Hepatocyte (in vitro differentiated cells): Measurements from ENCODE around the gene CLEC16A. TPM values are rescaled to one million over a fixed set of nuclear protein-coding genes. Genes with fewer than 3 reads are reported as not detected.

Source experiments
- DNase-seq: peaks from one replicate; pipeline ENCODE4 v3.0.0-alpha.2; 2016; ENCODE audit warnings: low spot score
- H2AFZ ChIP-seq: fragments of 200-600 bp; sonication (generic); 2 replicates; pipeline ENCODE4 v1.6.0; 2016; ENCODE audit warnings: antibody characterized with exemption, mild to moderate bottlenecking
- H3K27ac ChIP-seq: fragments of 200-600 bp; sonication (generic); 2 replicates; pipeline ENCODE4 v1.5.1; 2016; ENCODE audit warnings: mild to moderate bottlenecking
- H3K27me3 ChIP-seq: fragments of 200-600 bp; sonication (generic); 2 replicates; pipeline ENCODE4 v1.6.1; 2016
- H3K36me3 ChIP-seq: fragments of 200-600 bp; sonication (generic); replicated peaks from 2 replicates; pipeline ENCODE4 v1.5.1; 2016; ENCODE audit warnings: low read depth; ENCODE audit not compliant: insufficient read depth
- H3K4me1 ChIP-seq: fragments of 200-600 bp; sonication (generic); 2 replicates; pipeline ENCODE4 v1.5.1; 2016; ENCODE audit warnings: mild to moderate bottlenecking, moderate library complexity; ENCODE audit not compliant: insufficient read depth
- H3K4me2 ChIP-seq: fragments of 200-600 bp; sonication (generic); 2 replicates; pipeline ENCODE4 v1.6.0; 2016
- H3K4me3 ChIP-seq: fragments of 200-600 bp; sonication (generic); 2 replicates; pipeline ENCODE4 v1.5.1; 2016; ENCODE audit warnings: mild to moderate bottlenecking
- H3K79me2 ChIP-seq: fragments of 200-600 bp; sonication (generic); 2 replicates; pipeline ENCODE4 v1.6.0; 2017; ENCODE audit warnings: mild to moderate bottlenecking
- H3K9me2 ChIP-seq: fragments of 200-600 bp; sonication (generic); replicated peaks from 2 replicates; pipeline ENCODE4 v1.6.0; 2017; ENCODE audit warnings: mild to moderate bottlenecking; ENCODE audit not compliant: insufficient read depth
- H3K9me3 ChIP-seq: fragments of 200-600 bp; sonication (generic); 2 replicates; pipeline ENCODE4 v1.5.1; 2016; ENCODE audit warnings: low read depth, mild to moderate bottlenecking
- H4K20me1 ChIP-seq: fragments of 200-600 bp; sonication (generic); 2 replicates; pipeline ENCODE4 v1.6.0; 2016; ENCODE audit warnings: mild to moderate bottlenecking; ENCODE audit not compliant: insufficient read depth, poor library complexity, severe bottlenecking
- EZH2 ChIP-seq: fragments of 200-600 bp; sonication (generic); IDR thresholded peaks from 2 replicates; pipeline ENCODE4 v1.6.1; 2016; ENCODE audit warnings: antibody characterized with exemption, mild to moderate bottlenecking, borderline replicate concordance
- EZH2phosphoT487 ChIP-seq: fragments of 200-600 bp; sonication (generic); IDR thresholded peaks from one replicate; pipeline ENCODE4 v1.6.1; 2018; ENCODE audit warnings: antibody characterized with exemption, mild to moderate bottlenecking, low read depth, moderate library complexity; ENCODE audit not compliant: unreplicated experiment, severe bottlenecking
- WGBS: methylation state at CpG from one replicate; pipeline ENCODE4 v1.1.6; 2016; ENCODE audit warnings: low lambda C conversion rate; ENCODE audit errors: missing lambda C conversion rate; 5-methylcytosine and 5-hydroxymethylcytosine counted together
- polyA plus RNA-seq: library from polyadenylated mRNA; unstranded; fragments of >200 nt; fragmentation: Nextera tagmentation; extraction: Ambion mirVana; gene quantifications from 2 replicates; pipeline ENCODE4 v1.2.1, GENCODE V29; 2016
- total RNA-seq: library from RNA; depleted of rRNA; stranded (reverse); fragments of >200 nt; gene quantifications from 2 replicates; pipeline ENCODE4 v1.2.3, GENCODE V29; 2014
- TF ChIP-seq, protein P1 (sequence below): fragments of 200-600 bp; sonication (generic); IDR thresholded peaks from 2 replicates; pipeline ENCODE4 v1.5.1; 2016; ENCODE audit warnings: antibody characterized with exemption, mild to moderate bottlenecking; ENCODE audit not compliant: poor library complexity

CLEC16A gene
- total and polyA plus RNA-seq, 2 experiments from 2014 or later, result 22.3 to 22.6 TPM

GRCh38 chr16:11212798-11213196 lies 268.4 kb downstream of the CLEC16A start:
- no peak for DNase-seq
- H3K9me3 ChIP-seq, result no peaks in the 10 kb centered on the region
- no peak overlapping the region for H3K4me2 ChIP-seq
- H2AFZ ChIP-seq, result no peak overlapping the region
- no peak for TF ChIP-seq EZH2phosphoT487
- TF ChIP-seq, protein P1, sequence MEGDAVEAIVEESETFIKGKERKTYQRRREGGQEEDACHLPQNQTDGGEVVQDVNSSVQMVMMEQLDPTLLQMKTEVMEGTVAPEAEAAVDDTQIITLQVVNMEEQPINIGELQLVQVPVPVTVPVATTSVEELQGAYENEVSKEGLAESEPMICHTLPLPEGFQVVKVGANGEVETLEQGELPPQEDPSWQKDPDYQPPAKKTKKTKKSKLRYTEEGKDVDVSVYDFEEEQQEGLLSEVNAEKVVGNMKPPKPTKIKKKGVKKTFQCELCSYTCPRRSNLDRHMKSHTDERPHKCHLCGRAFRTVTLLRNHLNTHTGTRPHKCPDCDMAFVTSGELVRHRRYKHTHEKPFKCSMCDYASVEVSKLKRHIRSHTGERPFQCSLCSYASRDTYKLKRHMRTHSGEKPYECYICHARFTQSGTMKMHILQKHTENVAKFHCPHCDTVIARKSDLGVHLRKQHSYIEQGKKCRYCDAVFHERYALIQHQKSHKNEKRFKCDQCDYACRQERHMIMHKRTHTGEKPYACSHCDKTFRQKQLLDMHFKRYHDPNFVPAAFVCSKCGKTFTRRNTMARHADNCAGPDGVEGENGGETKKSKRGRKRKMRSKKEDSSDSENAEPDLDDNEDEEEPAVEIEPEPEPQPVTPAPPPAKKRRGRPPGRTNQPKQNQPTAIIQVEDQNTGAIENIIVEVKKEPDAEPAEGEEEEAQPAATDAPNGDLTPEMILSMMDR, result no peak
- no peak for TF ChIP-seq EZH2
- WGBS, result 84% methylated on average over 16 of the region's 16 CpGs
- H3K9me2 ChIP-seq, result no peaks in the 10 kb centered on the region
- no peaks in the 10 kb centered on the region for H4K20me1 ChIP-seq
- H3K4me1 ChIP-seq, result no peaks in the 10 kb centered on the region
- no peaks in the 10 kb centered on the region for H3K36me3 ChIP-seq
- H3K4me3 ChIP-seq, result no peak overlapping the region
- no peaks in the 10 kb centered on the region for H3K79me2 ChIP-seq
- no peaks in the 10 kb centered on the region for H3K27me3 ChIP-seq
- H3K27ac ChIP-seq, result no peak overlapping the region

DNA sequence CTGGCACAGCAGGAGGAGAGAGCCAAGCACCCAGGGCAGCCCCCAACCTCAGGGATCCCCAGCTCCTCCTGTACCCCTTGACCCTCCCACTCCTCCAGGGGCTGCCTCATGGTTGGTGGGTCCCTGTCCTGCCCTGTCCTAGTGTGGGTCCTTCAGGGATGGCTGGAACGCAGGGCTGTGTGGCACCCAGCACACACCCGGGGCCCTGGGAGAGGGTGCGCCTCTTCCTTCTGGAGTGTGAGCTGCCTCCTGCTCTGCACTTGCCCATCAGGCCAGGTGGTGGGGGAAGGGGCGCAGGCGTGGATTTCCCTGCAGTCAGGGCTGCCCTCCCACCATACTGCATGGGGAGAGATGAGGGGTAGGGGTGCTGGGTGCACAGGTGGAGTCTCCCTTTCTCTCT lies 269.0 kb downstream of the CLEC16A start:
- H3K4me3 ChIP-seq, result no peak overlapping the region
- no peaks in the 10 kb centered on the region for H4K20me1 ChIP-seq
- WGBS, result 96% methylated on average over 5 of the region's 5 CpGs
- no peaks in the 10 kb centered on the region for H3K79me2 ChIP-seq
- no peaks in the 10 kb centered on the region for H3K36me3 ChIP-seq
- H3K4me2 ChIP-seq, result no peak overlapping the region
- H2AFZ ChIP-seq, result no peak overlapping the region
- H3K27me3 ChIP-seq, result no peaks in the 10 kb centered on the region
- H3K9me3 ChIP-seq, result no peaks in the 10 kb centered on the region
- TF ChIP-seq, protein P1, result no peak
- no peak for TF ChIP-seq EZH2
- no peak for TF ChIP-seq EZH2phosphoT487
- H3K27ac ChIP-seq, result no peak overlapping the region
- DNase-seq, result no peak
- no peaks in the 10 kb centered on the region for H3K9me2 ChIP-seq
- no peaks in the 10 kb centered on the region for H3K4me1 ChIP-seq

- Histone ChIP-seq H4K20me1 (no peaks in the 10 kb centered on the region), H2AFZ (no peak overlapping the region), H3K9me3 (no peaks in the 10 kb centered on the region), H3K9me2 (no peaks in the 10 kb centered on the region), H3K27me3 (no peaks in the 10 kb centered on the region), H3K36me3 (no peaks in the 10 kb centered on the region), H3K27ac (no peak overlapping the region), H3K4me3 (no peak overlapping the region), H3K4me2 (no peak overlapping the region), H3K79me2 (no peaks in the 10 kb centered on the region), H3K4me1 (no peaks in the 10 kb centered on the region)
- 94% methylated on average over 7 of the region's 7 CpGs for WGBS
- TF ChIP-seq EZH2phosphoT487, result no peak
- TF ChIP-seq EZH2, result no peak
- TF ChIP-seq, protein P1, result no peak
- no peak for DNase-seq
Observed at GRCh38 chr16:11213799-11214198, 269.4 kb downstream of the CLEC16A start.
